Measurements from ENCODE around the gene DDC.

DDC gene

DNA sequence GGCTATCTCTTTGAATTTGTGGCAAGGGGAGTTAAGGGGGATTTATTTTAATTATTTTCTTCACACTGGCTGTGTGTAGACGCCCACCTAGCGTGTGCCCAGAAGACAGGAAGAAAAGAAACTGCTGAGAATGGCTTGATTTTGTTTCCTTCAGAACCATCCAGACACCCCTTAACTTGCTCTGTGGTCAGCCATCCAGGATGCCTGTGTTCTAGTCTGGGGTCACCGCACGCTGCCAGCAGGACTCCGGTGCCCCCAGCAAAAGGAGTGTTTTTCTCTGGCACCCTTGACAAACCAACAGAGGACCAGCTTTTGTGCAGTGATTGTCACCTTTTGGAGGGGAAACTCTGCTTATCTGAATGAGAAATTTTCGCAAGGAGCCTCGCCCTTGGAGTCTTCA lies 5.3 kb downstream of the DDC start:
- no peak overlapping the region for H3K4me2 ChIP-seq (ENCODE audit: low read length)
- TF ChIP-seq CTCF (IDR thresholded peaks at IDR 0.05) = no peak
- H3K4me3 ChIP-seq (ENCODE audit: low read depth, low read length) = no peak overlapping the region
- no peak overlapping the region for H3K9ac ChIP-seq
- peak overlapping the region; percentile 68 for H3K27ac ChIP-seq
- no peaks in the 10 kb centered on the region for H3K79me2 ChIP-seq
- H3K9me3 ChIP-seq (ENCODE audit: control insufficient read depth, low read length) = no peaks in the 10 kb centered on the region
- H2AFZ ChIP-seq = peak overlapping the region; percentile 34
- no peaks in the 10 kb centered on the region for H3K36me3 ChIP-seq (ENCODE audit: control insufficient read depth, insufficient read depth, low read length)
- peaks cover 52% of the 10 kb centered on the region for H3K4me1 ChIP-seq
- H3K27me3 ChIP-seq (ENCODE audit: control insufficient read depth, insufficient read depth, low read length) = no peaks in the 10 kb centered on the region

DNA sequence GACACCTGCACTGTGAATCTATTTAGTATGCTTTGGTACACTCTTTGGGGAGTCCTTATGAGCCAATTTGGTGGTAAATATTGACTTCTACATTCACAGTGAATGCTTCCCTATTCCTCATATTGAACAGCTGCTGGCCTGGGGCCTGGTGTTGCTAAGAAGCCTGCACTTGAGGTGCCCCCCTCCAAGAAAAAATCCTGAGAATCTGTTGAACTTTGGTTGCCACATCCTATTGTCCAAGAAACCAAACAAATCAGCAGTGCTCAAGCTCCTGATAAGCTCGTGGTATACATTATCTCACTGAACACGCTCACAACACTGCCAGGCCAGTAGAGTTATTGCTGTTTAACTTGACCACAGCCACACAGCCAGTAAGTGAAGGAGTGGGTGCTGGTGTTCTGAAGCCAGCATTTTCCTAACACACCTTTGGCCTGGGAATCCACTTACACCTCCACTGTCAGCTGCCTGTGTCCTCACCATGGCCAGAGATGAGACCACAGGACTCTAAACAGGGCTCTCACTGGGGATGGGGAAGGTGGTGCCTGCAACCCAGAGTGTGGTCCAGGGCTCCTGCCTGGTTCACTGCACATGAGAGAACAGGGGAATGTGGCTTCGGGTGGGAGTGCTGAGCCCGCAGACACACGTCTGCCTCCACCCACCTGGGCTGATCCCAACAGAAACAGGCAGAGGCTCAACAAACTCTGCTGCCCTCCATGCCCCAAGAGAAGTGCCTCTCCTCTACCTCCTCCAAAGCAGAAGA lies 6.7 kb downstream of the DDC start:
- no peak overlapping the region for H3K9ac ChIP-seq
- H3K27ac ChIP-seq = peak overlapping the region; percentile 68
- H3K4me3 ChIP-seq (ENCODE audit: low read depth, low read length) = no peak overlapping the region
- H2AFZ ChIP-seq = peak overlapping the region; percentile 53
- H3K9me3 ChIP-seq (ENCODE audit: control insufficient read depth, low read length) = no peaks in the 10 kb centered on the region
- H3K4me1 ChIP-seq = peaks cover 64% of the 10 kb centered on the region
- no peaks in the 10 kb centered on the region for H3K79me2 ChIP-seq
- H3K4me2 ChIP-seq (ENCODE audit: low read length) = no peak overlapping the region
- TF ChIP-seq CTCF (IDR thresholded peaks at IDR 0.05) = no peak
- H3K27me3 ChIP-seq (ENCODE audit: control insufficient read depth, insufficient read depth, low read length) = no peaks in the 10 kb centered on the region
- H3K36me3 ChIP-seq (ENCODE audit: control insufficient read depth, insufficient read depth, low read length) = no peaks in the 10 kb centered on the region

DNA sequence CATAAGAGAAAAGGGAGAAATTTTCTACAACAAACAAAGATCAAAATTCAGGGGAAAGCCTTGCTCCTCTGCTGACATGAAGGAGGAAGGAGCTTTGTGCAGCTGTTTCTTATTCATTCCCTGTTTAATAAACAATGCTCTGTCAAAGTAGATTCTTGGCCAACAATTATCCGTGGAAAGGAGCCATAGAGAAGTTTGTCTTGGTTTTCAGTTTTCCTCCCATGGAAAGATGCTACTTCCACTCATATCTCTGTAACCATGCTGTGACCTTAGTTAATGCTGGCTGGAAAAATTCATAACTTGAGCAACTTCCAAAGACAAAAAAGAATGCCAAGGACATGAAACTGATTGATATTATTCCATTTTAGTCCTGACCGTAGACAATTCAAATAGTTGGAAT lies 8.1 kb downstream of the DDC start:
- no peaks in the 10 kb centered on the region for H3K79me2 ChIP-seq
- H3K4me1 ChIP-seq = peaks cover 73% of the 10 kb centered on the region
- peak overlapping the region; percentile 88 for H3K27ac ChIP-seq
- TF ChIP-seq CTCF (IDR thresholded peaks at IDR 0.05) = no peak
- no peak overlapping the region for H3K9ac ChIP-seq
- H3K36me3 ChIP-seq (ENCODE audit: control insufficient read depth, insufficient read depth, low read length) = no peaks in the 10 kb centered on the region
- H3K4me3 ChIP-seq (ENCODE audit: low read depth, low read length) = no peak overlapping the region
- H3K27me3 ChIP-seq (ENCODE audit: control insufficient read depth, insufficient read depth, low read length) = no peaks in the 10 kb centered on the region
- H3K9me3 ChIP-seq (ENCODE audit: control insufficient read depth, low read length) = no peaks in the 10 kb centered on the region
- H3K4me2 ChIP-seq (ENCODE audit: low read length) = no peak overlapping the region
- H2AFZ ChIP-seq = peak overlapping the region; percentile 26

GRCh38 chr7:50556247-50556991 lies 8.8 kb downstream of the DDC start:
- TF ChIP-seq CTCF (IDR thresholded peaks at IDR 0.05) = no peak
- H3K9ac ChIP-seq = no peak overlapping the region
- H2AFZ ChIP-seq = peak overlapping the region; percentile 48
- H3K36me3 ChIP-seq (ENCODE audit: control insufficient read depth, insufficient read depth, low read length) = no peaks in the 10 kb centered on the region
- H3K9me3 ChIP-seq (ENCODE audit: control insufficient read depth, low read length) = no peaks in the 10 kb centered on the region
- H3K27ac ChIP-seq = peak overlapping the region; percentile 88
- no peaks in the 10 kb centered on the region for H3K27me3 ChIP-seq (ENCODE audit: control insufficient read depth, insufficient read depth, low read length)
- H3K4me2 ChIP-seq (ENCODE audit: low read length) = no peak overlapping the region
- H3K4me3 ChIP-seq (ENCODE audit: low read depth, low read length) = no peak overlapping the region
- H3K79me2 ChIP-seq = no peaks in the 10 kb centered on the region
- peaks cover 70% of the 10 kb centered on the region for H3K4me1 ChIP-seq
